Fibroblast of the conjunctiva (primary cell): Measurements from ENCODE around the gene MRTFB.

ENCODE experiments used
- DNase-seq: peaks from one replicate; pipeline ENCODE4 v3.0.0-alpha.2; 2010; ENCODE audit warnings: low read depth

Gene MRTFB

DNA sequence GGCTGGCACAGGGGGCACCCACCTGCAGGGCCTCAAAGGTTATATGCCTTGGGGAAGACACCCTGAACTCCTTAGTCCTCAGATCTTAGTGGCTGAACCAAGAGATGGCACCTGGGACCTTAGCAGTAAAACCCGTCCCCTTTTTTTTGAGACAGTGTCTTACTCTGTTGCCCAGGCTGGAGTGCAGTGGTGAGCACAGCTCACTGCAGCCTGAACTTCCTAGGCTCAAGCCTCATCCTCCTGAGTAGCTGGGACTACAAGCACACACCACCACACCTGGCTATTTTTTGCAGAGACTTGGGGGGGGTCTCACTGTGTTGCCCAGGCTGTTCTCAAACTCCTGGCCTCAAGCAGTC is 237.2 kb downstream of the MRTFB start:
- DNase-seq = no peak

DNA sequence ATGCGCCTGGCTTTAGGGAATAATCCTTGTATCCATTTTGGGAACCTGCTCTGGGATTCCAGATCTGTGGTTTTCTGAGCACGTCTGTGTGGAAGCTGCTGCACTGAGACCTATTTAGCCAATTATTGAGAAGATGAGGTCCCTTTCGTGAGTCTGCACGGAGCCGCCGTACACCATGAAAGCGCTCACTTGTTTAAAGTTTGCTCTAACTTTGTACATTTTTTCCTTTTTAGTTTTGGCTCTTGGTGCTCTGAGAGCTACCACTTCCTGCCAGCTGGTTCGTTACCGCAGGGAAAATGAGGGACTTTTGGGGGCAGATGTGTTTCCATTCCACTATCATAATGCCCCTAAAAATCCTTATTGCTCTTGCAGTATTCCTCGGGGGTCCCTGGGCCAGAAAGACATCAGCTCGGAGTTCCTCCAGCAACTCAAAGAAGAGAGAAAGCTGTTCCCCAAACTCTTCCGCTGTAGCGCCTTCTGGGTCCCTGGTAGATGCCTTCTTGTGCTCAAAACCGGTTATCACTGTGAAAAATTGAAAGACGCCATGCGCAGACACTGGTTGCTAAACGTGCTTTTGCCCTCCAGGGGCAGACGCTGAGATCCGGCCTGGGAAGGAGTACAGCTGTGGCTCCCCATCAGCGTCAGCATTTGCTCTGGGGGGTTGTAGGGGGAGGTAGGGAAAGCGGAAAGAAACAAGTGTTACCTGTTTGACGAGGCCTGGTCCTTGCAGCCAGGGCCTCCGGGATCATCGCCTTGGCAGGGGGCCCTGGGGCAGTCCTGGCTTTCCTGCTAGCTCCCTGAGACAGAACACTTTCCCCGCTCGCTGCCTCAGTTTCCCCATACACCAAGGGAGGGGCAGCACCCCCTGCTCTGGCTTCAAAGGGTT is 238.1 kb downstream of the MRTFB start:
- no peak for DNase-seq

- no peak for DNase-seq
Observed at GRCh38 chr16:14309906-14310305, 238.8 kb downstream of the MRTFB start.

- DNase-seq = no peak
Observed at GRCh38 chr16:14310519-14310991, 239.4 kb downstream of the MRTFB start.

DNA sequence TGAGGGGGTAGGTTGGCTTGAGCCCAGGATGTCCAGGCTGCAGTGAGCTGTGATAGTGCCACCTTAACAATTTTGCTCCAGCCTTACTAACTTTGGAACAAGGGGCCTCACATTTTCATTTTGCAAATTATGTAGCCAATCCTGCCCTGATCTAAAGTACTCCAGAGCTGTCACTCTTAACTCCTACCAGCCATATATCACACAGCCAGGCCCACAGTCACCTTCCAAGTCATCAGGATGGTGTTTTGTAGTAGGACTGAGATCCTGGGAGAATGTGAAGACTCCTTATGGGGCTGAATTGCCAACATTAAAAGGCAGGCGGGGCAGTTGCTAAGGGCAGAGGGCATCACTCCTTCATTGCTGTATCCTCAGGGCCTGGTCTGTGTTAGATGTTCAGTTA is 243.0 kb downstream of the MRTFB start:
- no peak for DNase-seq

DNA sequence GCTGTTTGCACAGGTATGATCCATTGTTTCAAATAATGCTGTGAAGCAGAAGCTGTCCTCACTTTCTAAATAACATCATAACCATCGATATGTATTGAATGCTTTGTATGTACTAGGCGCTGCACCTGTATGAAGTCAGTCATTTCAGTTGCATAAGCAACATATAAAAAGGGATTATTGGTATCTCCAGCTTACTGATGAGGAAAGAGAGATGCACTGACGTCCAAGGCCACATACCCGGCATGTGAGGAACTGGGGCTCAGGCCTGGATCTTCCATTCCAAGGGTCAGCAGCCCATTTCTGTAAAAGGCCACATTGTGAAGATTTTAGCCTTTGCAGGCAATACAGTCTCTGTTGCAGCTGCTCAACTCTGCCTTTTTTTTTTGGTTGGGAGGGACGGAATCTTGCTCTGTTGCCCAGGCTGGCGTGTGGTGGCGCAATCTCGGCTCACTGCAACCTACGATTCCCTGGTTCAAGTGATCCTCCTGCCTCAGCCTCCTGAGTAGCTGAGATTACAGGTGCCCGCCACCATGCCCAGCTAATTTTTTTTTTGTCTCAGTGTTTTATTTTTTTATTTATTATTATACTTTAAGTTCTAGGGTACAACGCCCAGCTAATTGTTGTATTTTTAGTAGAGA is 244.7 kb downstream of the MRTFB start:
- DNase-seq = no peak
